ENCODE measurements around the gene SRM.
A peak's percentile ranks its signal among the peaks of the same experiment; 100 is the strongest.
"Not testable (repeated sequence)": the region's sequence is repeated elsewhere in the genome, so short reads cannot be mapped to it uniquely, and the experiment has no call there.

The SRM gene

GRCh38 chr1:11024874-11025203 lies 35.0 kb downstream of the SRM start:
- no peak for DNase-seq (ENCODE audit: extremely low read depth, low read depth)
- no peak overlapping the region for H3K4me3 ChIP-seq (replicated peaks; ENCODE audit: low read depth, low read length)
- no peak for TF ChIP-seq CTCF (IDR thresholded peaks at IDR 0.05; ENCODE audit: low read depth, low read length, missing control alignments)

GRCh38 chr1:11024154-11024873 lies 35.5 kb downstream of the SRM start:
- TF ChIP-seq CTCF (IDR thresholded peaks at IDR 0.05; ENCODE audit: low read depth, low read length, missing control alignments) = no peak
- no peak for DNase-seq (ENCODE audit: extremely low read depth, low read depth)
- H3K4me3 ChIP-seq (replicated peaks; ENCODE audit: low read depth, low read length) = no peak overlapping the region

GRCh38 chr1:11023201-11023600 lies 36.6 kb downstream of the SRM start:
- no peak for DNase-seq (ENCODE audit: extremely low read depth, low read depth)
- H3K4me3 ChIP-seq (replicated peaks; ENCODE audit: low read depth, low read length) = no peak overlapping the region
- no peak for TF ChIP-seq CTCF (IDR thresholded peaks at IDR 0.05; ENCODE audit: low read depth, low read length, missing control alignments)

GRCh38 chr1:11019971-11020370 lies 39.8 kb downstream of the SRM start:
- no peak for TF ChIP-seq CTCF (IDR thresholded peaks at IDR 0.05; ENCODE audit: low read depth, low read length, missing control alignments)
- no peak overlapping the region for H3K4me3 ChIP-seq (replicated peaks; ENCODE audit: low read depth, low read length)
- DNase-seq (ENCODE audit: extremely low read depth, low read depth) = no peak

GRCh38 chr1:11019358-11019757 lies 40.5 kb downstream of the SRM start:
- not testable (repeated sequence) for DNase-seq (ENCODE audit: extremely low read depth, low read depth); H3K4me3 ChIP-seq (replicated peaks; ENCODE audit: low read depth, low read length)

- no peak for TF ChIP-seq CTCF (IDR thresholded peaks at IDR 0.05; ENCODE audit: low read depth, low read length, missing control alignments)
- H3K4me3 ChIP-seq (replicated peaks; ENCODE audit: low read depth, low read length) = peak overlapping the region; percentile 90
Observed at GRCh38 chr1:11013160-11013531, 46.7 kb downstream of the SRM start.

GRCh38 chr1:11012260-11013159 lies 47.3 kb downstream of the SRM start, which contains the start of gene TARDBP:
Gene TARDBP, plus strand, starts transcription at chr1:11012654. Its CDS starts 1,074 bp downstream, at chr1:11013728.
- peak; percentile 66 for DNase-seq (ENCODE audit: extremely low read depth, low read depth)
- TF ChIP-seq CTCF (IDR thresholded peaks at IDR 0.05; ENCODE audit: low read depth, low read length, missing control alignments) = no peak
- H3K4me3 ChIP-seq (replicated peaks; ENCODE audit: low read depth, low read length) = peak within 1 kb of the TSS; percentile 90

More at GRCh38 chr1:11013160-11013531, 46.7 kb downstream of the SRM start:
- no peak for DNase-seq (ENCODE audit: extremely low read depth, low read depth)
